Fibroblast of lung (primary cell): ENCODE results near the gene ARMH4.

ENCODE experiments used
- CTCF ChIP-seq, 2 donors: IDR thresholded peaks in 1 of 2; conservative IDR thresholded peaks in 1 of 2; 1 replicate in 1 of 2; 2 replicates in 1 of 2; pipeline ENCODE4 v1.5.1; 2011 to 2012; ENCODE audit warnings: low read length in 2 of 2, control low read depth in 1 of 2, inconsistent platforms in 1 of 2, low read depth in 1 of 2, mild to moderate bottlenecking in 1 of 2
- EZH2 ChIP-seq: IDR thresholded peaks from 2 replicates; pipeline ENCODE4 v1.5.1; 2012; ENCODE audit warnings: low read length, control low read depth, mild to moderate bottlenecking; ENCODE audit errors: missing control alignments

- TF ChIP-seq CTCF (conservative IDR thresholded peaks at IDR 0.05 in 1 of 2, IDR thresholded peaks at IDR 0.05 in 1 of 2; ENCODE audit: low read depth in 1 of 2, low read length in 2 of 2) (no peak), EZH2 (no peak)
Observed at GRCh38 chr14:58048219-58048618, 103.8 kb downstream of the ARMH4 start.
